ENCODE results near the gene ELAVL1.
"Not testable (repeated sequence)": the region's sequence is repeated elsewhere in the genome, so short reads cannot be mapped to it uniquely, and the experiment has no call there.

ELAVL1 gene

DNA sequence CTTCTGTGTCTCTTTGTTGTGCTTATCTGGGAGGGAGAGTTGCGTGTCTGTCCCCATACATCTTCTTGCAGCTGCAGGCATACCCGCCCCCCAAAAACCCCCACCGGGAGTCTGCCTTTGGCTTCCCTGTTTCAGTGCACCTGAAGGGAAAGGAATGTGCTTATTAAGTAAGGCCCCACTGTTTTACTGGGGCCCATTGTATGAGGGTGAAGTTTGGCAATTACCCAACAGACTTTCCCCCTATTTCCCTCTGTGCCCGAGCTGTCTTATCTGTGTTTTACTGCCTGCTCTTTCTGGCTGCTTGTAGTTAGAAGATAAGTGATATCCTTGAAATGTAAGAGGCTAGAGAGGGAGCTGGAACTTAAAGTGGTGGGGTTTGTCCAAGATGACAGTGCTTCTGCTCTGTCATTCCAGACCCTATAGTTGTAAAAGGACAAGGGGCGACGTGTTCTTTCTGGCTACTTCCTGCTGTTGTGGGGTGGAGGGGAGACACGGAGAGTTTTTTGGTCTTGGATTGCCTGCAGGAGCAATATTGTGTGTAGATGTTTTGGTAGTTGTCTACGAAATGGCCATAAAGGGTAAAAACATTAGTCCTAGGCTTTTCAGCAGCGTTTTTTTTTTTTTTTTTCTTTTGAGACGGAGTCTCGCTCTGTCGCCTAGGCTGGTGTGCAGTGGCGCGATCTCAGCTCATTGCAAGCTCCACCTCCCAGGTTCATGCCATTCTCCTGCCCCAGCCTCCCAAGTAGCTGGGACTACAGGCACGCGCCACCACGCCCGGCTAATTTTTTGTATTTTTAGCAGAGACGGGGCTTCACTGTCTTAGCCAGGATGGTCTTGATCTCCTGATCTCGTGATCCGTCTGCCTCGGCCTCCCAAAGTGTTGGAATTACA, 28.1 kb upstream of the ELAVL1 start:
- H3K4me1 ChIP-seq; H3K27me3 ChIP-seq (ENCODE audit: low read depth); DNase-seq (ENCODE audit: low spot score in 2 of 2); H3K9me3 ChIP-seq; H3K36me3 ChIP-seq (replicated peaks); in situ Hi-C loops (cut with MboI; ENCODE audit: low sequenced_read_pairs); H3K4me3 ChIP-seq: not testable (repeated sequence)

DNA sequence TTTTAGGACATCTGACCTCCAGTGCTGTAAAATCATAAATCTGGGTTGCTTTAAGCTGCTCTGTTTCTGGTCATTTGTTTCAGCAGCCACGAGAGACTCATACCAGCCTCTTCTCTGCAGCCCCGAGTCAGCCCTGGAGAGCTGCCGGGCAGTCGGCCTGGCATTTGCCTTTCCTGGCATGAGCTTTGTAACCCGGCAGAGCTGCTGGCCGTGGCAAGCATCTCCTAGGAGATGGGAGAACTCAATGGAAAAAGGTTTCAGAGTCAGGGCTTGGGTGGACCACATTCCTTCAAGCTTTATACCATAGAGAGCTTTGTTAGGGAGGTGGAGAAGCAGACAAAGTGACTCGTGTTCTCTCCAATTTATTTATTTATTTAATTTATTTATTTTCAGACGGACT, 25.5 kb upstream of the ELAVL1 start:
- DNase-seq (ENCODE audit: low spot score in 2 of 2), result no peak

DNA sequence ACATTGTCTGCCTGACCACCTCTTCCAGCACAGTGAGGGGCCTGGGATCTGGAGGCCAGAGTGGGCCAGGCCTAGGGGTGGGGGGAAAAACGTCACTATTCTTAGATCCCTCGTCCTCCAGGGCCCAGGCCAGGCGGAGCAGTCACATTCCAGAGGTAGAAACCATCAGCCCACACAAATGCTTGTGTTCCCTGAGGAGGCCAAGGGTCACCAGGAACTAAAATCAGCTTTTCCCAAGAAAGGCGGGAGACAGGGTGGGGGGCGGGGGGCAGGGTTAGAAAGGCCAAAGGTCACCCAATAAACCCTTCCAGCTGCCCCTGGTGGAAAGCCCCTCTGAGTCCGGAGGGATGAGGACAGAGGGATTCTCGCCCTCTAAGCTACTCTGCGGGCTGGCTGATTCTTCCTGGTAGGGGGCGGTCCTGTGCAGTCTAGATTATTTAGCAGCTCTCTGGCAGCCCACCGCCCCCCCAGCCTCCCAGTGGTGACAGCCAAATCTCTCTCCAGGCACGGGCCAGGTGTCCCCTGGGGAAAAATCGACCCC, 23.6 kb upstream of the ELAVL1 start:
- no peaks in the 10 kb centered on the region for H3K9me3 ChIP-seq
- DNase-seq (ENCODE audit: low spot score in 2 of 2), result peak in 1 of 2 experiments; percentile 30
- in situ Hi-C loops (cut with MboI; ENCODE audit: low sequenced_read_pairs), result no loop called here
- no peaks in the 10 kb centered on the region for H3K27me3 ChIP-seq (ENCODE audit: low read depth)
- no peaks in the 10 kb centered on the region for H3K36me3 ChIP-seq (replicated peaks)
- no peak overlapping the region for H3K4me3 ChIP-seq
- H3K4me1 ChIP-seq, result no peaks in the 10 kb centered on the region

More for the DNA sequence above, 25.5 kb upstream of the ELAVL1 start:
- H3K27me3 ChIP-seq (ENCODE audit: low read depth), result no peaks in the 10 kb centered on the region
- H3K9me3 ChIP-seq, result no peaks in the 10 kb centered on the region
- H3K36me3 ChIP-seq (replicated peaks), result no peaks in the 10 kb centered on the region
- H3K4me1 ChIP-seq, result no peaks in the 10 kb centered on the region
- in situ Hi-C loops (cut with MboI; ENCODE audit: low sequenced_read_pairs), result no loop called here
- no peak overlapping the region for H3K4me3 ChIP-seq

DNA sequence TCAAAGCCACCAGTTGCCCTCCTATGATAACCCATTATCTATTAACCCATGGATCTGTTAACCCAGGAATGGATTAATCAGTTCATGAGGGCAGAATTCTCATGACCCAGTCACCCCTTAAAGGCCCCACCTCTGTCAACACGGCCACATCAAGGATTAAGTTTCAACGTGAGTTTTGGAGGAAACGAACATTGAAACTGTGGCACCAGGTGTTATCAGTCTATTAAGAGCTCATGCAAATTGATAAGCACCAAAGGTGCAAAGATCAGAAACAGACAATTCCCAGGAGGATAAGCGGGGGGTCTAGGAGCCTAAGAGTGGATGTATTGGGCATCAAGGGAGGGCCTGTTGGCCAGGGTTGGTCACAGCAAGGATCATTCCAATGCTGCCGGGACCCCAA, 19.9 kb upstream of the ELAVL1 start:
- DNase-seq (ENCODE audit: low spot score in 2 of 2), result no peak
- H3K4me1 ChIP-seq, result no peaks in the 10 kb centered on the region
- H3K4me3 ChIP-seq, result no peak overlapping the region
- H3K27me3 ChIP-seq (ENCODE audit: low read depth), result no peaks in the 10 kb centered on the region
- H3K9me3 ChIP-seq, result no peaks in the 10 kb centered on the region
- in situ Hi-C loops (cut with MboI; ENCODE audit: low sequenced_read_pairs), result no loop called here
- H3K36me3 ChIP-seq (replicated peaks), result no peaks in the 10 kb centered on the region

DNA sequence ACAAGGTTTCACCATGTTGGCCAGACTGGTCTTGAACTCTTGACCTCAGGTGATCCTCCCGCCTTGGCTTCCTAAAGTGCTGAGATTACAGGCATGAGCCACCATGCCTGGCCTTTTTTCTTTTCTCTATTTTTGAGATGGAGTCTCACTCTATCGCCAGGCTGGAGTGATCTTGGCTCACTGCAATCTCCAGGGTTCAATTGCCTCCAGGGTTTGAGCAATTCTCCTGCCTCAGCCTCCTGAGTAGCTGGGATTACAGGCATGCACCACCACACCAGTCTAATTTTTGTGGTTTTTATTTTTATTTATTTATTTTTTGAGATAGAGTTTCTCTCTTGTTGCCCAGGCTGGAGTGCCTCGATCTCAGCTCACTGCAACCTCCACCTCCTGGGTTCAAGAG, 18.8 kb upstream of the ELAVL1 start:
- H3K27me3 ChIP-seq (ENCODE audit: low read depth); H3K9me3 ChIP-seq; H3K36me3 ChIP-seq (replicated peaks); H3K4me3 ChIP-seq; H3K4me1 ChIP-seq; in situ Hi-C loops (cut with MboI; ENCODE audit: low sequenced_read_pairs); DNase-seq (ENCODE audit: low spot score in 2 of 2): not testable (repeated sequence)

DNA sequence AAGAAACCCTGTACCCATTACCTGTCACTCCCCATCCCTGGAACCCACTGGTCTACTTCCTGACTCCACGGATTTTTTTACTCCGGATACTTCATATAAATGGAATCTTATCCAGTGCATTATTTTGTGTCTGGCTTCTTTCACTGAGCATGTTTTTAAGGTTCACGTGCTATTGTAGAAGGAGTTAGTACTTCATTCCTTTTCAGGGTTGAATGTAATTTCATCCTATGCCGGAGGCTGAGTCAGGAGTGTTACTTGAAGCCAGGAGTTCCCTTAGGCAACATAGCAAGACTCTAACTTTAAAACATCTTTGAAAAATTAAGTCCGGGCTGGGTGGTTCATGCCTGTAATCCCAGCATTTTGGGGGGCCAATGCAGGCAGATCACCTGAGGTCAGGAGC, 17.9 kb upstream of the ELAVL1 start:
- in situ Hi-C loops (cut with MboI; ENCODE audit: low sequenced_read_pairs), result no loop called here
- DNase-seq (ENCODE audit: low spot score in 2 of 2), result no peak
- Histone ChIP-seq H3K27me3 (ENCODE audit: low read depth) (no peaks in the 10 kb centered on the region), H3K4me3 (no peak overlapping the region), H3K36me3 (replicated peaks) (no peaks in the 10 kb centered on the region), H3K4me1 (no peaks in the 10 kb centered on the region), H3K9me3 (no peaks in the 10 kb centered on the region)

DNA sequence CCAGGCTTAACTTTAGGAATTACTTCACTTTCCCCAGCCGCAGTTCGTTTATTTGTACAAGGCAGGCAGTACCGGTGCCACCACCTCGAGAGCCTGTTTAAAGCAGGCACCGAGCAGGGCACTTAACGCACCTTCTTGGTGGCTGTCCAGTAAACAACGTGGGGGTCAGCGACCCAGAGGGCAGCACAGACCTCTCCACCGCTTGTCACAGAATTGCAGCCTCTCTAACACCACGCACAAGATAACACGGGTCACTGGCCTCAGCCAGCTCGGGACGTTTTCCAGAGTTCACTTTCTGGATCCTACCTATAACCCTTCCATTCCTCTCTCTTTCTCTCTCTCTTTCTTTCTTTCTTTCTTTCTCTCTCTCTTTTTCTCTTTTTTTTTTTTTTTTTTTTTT, 16.8 kb upstream of the ELAVL1 start:
- H3K4me1 ChIP-seq, result no peaks in the 10 kb centered on the region; the same call in 1 of the 2 replicates
- H3K9me3 ChIP-seq, result no peaks in the 10 kb centered on the region
- no peaks in the 10 kb centered on the region for H3K36me3 ChIP-seq (replicated peaks)
- H3K4me3 ChIP-seq, result no peak overlapping the region
- no peaks in the 10 kb centered on the region for H3K27me3 ChIP-seq (ENCODE audit: low read depth)
- in situ Hi-C loops (cut with MboI; ENCODE audit: low sequenced_read_pairs), result no loop called here
- no peak for DNase-seq (ENCODE audit: low spot score in 2 of 2)

DNA sequence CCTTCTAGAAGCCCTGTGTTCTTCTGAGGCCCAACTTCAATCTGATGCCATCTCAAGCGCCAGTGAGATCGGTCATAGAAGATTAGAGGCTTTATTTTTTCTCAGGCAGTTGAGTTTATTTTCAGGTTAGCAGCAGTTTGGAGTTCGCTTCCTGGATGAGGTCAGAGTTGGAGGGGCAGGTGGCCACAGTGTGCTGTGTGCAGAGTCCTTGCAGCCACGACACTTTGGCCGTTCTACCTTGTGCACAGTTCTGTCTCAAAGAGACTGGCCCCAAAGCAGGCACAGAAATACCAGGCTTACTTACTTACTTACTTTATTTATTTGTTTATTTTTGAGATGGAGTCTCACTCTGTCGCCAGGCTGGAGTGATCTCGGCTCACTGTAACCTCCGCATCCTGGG, 15.9 kb upstream of the ELAVL1 start:
- Histone ChIP-seq H3K36me3 (replicated peaks) (no peaks in the 10 kb centered on the region), H3K27me3 (ENCODE audit: low read depth) (no peaks in the 10 kb centered on the region), H3K9me3 (no peaks in the 10 kb centered on the region), H3K4me1 (no peaks in the 10 kb centered on the region; the same call in 1 of the 2 replicates), H3K4me3 (no peak overlapping the region)
- no peak for DNase-seq (ENCODE audit: low spot score in 2 of 2)
- in situ Hi-C loops (cut with MboI; ENCODE audit: low sequenced_read_pairs), result no loop called here

DNA sequence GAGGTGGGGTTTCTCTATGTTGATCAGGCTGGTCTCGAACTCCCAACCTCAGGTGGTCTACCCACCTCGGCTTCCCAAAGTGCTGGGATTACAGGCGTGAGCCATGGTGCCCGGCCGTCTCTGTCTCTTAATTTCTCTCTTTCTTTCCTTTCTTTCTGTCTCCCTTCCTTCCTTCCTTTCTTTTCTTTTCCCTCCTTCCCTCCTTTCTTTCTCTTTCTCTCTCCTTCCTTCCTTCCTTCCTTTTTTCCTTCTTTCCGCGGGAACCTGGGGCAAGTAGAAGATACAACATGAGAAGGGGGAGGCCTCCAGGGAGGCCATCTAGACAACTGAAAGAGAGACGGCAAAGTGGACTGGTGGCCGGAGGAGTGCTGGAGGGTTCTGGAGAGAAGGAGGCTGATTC, 15.2 kb upstream of the ELAVL1 start:
- Histone ChIP-seq H3K4me3 (no peak overlapping the region), H3K36me3 (replicated peaks) (no peaks in the 10 kb centered on the region), H3K27me3 (ENCODE audit: low read depth) (no peaks in the 10 kb centered on the region), H3K4me1 (no peaks in the 10 kb centered on the region; the same call in 1 of the 2 replicates), H3K9me3 (no peaks in the 10 kb centered on the region)
- in situ Hi-C loops (cut with MboI; ENCODE audit: low sequenced_read_pairs), result no loop called here
- no peak for DNase-seq (ENCODE audit: low spot score in 2 of 2)

- Histone ChIP-seq H3K9me3 (no peaks in the 10 kb centered on the region), H3K4me3 (no peak overlapping the region), H3K4me1 (no peaks in the 10 kb centered on the region; the same call in 1 of the 2 replicates), H3K36me3 (replicated peaks) (no peaks in the 10 kb centered on the region), H3K27me3 (ENCODE audit: low read depth) (no peaks in the 10 kb centered on the region)
- in situ Hi-C loops (cut with MboI; ENCODE audit: low sequenced_read_pairs), result no loop called here
- peak in 1 of 2 experiments; percentile 57 for DNase-seq (ENCODE audit: low spot score in 2 of 2)
Observed at GRCh38 chr19:8017808-8018207, 12.4 kb upstream of the ELAVL1 start.

- Histone ChIP-seq H3K4me1 (peaks cover 16% of the 10 kb centered on the region), H3K4me3 (peak overlapping the region; percentile 62), H3K36me3 (replicated peaks) (peaks cover 6% of the 10 kb centered on the region), H3K27me3 (ENCODE audit: low read depth) (no peaks in the 10 kb centered on the region), H3K9me3 (no peaks in the 10 kb centered on the region)
- in situ Hi-C loops (cut with MboI; ENCODE audit: low sequenced_read_pairs), result no loop called here
- peak in 1 of 2 experiments; percentile 32 for DNase-seq (ENCODE audit: low spot score in 2 of 2)
Observed at GRCh38 chr19:8004723-8005513, 523 bp downstream of the ELAVL1 start.

DNA sequence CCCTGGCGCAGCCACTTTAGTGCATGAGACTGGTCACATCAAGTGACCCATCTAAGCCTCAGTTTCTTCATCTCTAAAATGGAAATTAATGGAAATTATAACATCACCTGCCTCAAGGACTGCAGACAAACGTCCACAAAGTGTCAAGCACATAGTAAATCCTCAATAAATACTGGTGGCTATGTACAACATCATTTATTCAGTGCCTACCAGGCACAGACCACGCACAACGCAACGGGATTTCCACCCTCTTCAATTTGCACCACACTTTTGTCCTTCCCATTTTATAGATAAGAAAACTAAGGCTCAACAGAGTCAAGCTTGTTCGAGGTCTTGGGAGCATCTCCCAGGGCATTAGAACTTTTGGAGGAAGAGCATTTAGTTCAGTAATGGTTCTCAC, 1.4 kb downstream of the ELAVL1 start:
- in situ Hi-C loops (cut with MboI; ENCODE audit: low sequenced_read_pairs), result no loop called here
- Histone ChIP-seq H3K27me3 (ENCODE audit: low read depth) (no peaks in the 10 kb centered on the region), H3K4me1 (peaks cover 16% of the 10 kb centered on the region), H3K4me3 (peak overlapping the region; percentile 62), H3K9me3 (no peaks in the 10 kb centered on the region), H3K36me3 (replicated peaks) (peaks cover 13% of the 10 kb centered on the region)
- DNase-seq (ENCODE audit: low spot score in 2 of 2), result no peak

DNA sequence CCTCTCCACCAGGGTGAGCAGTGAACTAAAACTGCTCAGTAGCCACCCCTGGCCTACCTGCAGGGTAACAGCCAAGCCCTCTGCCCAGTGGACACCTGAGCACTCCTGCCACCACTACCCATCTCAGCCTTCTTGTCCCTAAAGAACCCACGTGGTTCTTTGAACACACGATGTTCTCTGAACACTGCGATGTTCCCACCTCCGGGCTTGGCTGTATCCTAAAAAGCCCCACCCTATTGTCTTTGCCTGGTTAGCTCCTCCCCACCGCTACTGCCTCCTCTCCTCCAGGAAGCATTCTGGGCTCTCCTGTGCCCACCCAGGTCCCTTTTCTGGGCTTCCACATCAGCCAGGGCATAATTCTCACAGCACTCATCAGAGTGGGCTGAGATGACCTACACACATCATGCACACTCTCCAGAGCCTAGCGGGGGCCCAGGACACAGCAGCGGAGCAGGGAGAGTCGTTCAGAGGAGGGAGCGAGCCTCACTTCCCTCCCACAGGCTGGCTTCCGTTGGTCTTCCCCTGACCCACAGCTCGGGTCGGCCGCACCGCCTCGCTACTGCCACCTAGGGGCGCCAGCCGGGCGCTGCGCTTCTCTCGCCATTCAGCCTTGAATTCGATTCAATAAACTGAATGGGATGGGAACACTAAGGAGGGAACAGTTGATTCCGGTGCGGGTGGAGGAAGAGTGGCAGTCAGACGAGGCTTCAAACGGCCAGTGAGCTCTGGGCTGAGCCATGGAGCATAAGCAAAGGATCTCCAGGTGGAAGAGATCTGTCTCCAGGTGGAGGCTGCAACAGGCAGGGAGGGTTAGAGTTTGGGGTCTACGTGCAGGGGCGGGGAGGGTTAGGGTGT, 3.2 kb downstream of the ELAVL1 start:
- in situ Hi-C loops (cut with MboI; ENCODE audit: low sequenced_read_pairs), result no loop called here

More for the DNA sequence above, 3.2 kb downstream of the ELAVL1 start:
- Histone ChIP-seq H3K9me3 (no peaks in the 10 kb centered on the region), H3K27me3 (ENCODE audit: low read depth) (no peaks in the 10 kb centered on the region), H3K4me3 (peak overlapping the region; percentile 19), H3K36me3 (replicated peaks) (peaks cover 13% of the 10 kb centered on the region), H3K4me1 (peaks cover 16% of the 10 kb centered on the region)
- DNase-seq (ENCODE audit: low spot score in 2 of 2), result peak; percentile 87 to 92
